RPMI8226 (cell line): ENCODE results near the gene FAM174B.

Experiments used
- DNase-seq: peaks from one replicate; pipeline ENCODE4 v3.0.0-alpha.2; 2015

FAM174B gene

GRCh38 chr15:92664178-92664900 lies 8.8 kb upstream of the FAM174B start:
- DNase-seq = no peak

GRCh38 chr15:92663250-92663951 lies 7.8 kb upstream of the FAM174B start:
- peak; percentile 43 for DNase-seq

- DNase-seq = no peak
Observed at GRCh38 chr15:92662762-92663161, 7.2 kb upstream of the FAM174B start.

- DNase-seq = no peak
Observed at GRCh38 chr15:92661956-92662355, 6.4 kb upstream of the FAM174B start.

GRCh38 chr15:92661069-92661468 lies 5.5 kb upstream of the FAM174B start:
- no peak for DNase-seq

GRCh38 chr15:92657486-92657885 lies 1.9 kb upstream of the FAM174B start:
- DNase-seq = no peak

GRCh38 chr15:92656089-92656488 lies 514 bp upstream of the FAM174B start:
- peak; percentile 26 for DNase-seq

GRCh38 chr15:92654662-92655061 lies 913 bp downstream of the FAM174B start:
- peak; percentile 82 for DNase-seq

GRCh38 chr15:92653836-92654539 lies 1.6 kb downstream of the FAM174B start:
- DNase-seq = peak; percentile 87

- DNase-seq = no peak
Observed at GRCh38 chr15:92653366-92653765, 2.2 kb downstream of the FAM174B start.

- DNase-seq = no peak
Observed at GRCh38 chr15:92652576-92652966, 3.0 kb downstream of the FAM174B start.

GRCh38 chr15:92651877-92652575 lies 3.5 kb downstream of the FAM174B start:
- no peak for DNase-seq

GRCh38 chr15:92650966-92651365 lies 4.6 kb downstream of the FAM174B start:
- no peak for DNase-seq

GRCh38 chr15:92650256-92650655 lies 5.3 kb downstream of the FAM174B start:
- no peak for DNase-seq

- DNase-seq = peak; percentile 16
Observed at GRCh38 chr15:92648190-92648875, 7.2 kb downstream of the FAM174B start.

- DNase-seq = no peak
Observed at GRCh38 chr15:92647467-92648163, 8.0 kb downstream of the FAM174B start.

- DNase-seq = no peak
Observed at GRCh38 chr15:92646216-92646615, 9.4 kb downstream of the FAM174B start.

- no peak for DNase-seq
Observed at GRCh38 chr15:92645731-92646130, 9.8 kb downstream of the FAM174B start.

- DNase-seq = no peak
Observed at GRCh38 chr15:92645051-92645631, 10.4 kb downstream of the FAM174B start.

GRCh38 chr15:92643849-92644815 lies 11.4 kb downstream of the FAM174B start:
- no peak for DNase-seq
